ENCODE results near the gene TTC24. TPM values are rescaled to one million over a fixed set of nuclear protein-coding genes. Genes with fewer than 3 reads are reported as not detected.

TTC24 gene
- total RNA-seq, 6 donors from 2014 or later: 0.20 TPM; not detected in 5

DNA sequence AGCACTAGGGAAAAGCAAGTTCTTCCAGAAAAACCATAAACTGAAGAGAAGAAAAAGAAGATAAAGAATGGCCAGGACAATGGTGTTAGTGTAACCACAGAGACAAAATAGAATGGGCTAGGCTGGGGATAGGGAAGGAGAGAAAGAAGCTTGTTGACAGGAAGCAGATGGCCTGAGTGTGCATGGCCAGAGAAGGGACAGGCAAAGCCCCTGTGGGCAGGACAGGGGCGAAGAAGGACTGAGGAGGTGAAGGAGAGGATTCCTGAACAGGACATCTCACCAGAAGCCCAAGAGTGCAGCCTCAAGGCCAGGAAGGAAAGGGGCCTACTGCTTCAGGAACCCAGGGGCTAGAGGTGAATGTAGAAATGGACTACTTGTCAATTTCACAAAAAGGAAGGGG lies 36.5 kb upstream of the TTC24 start:
- Histone ChIP-seq H3K9me3 (no peaks in the 10 kb centered on the region), H3K4me3 (no peak overlapping the region), H3K4me1 (peaks cover 0 to 4% (median 0%) of the 10 kb centered on the region in 4 donors), H3K36me3 (no peaks in the 10 kb centered on the region), H3K27me3 (no peaks in the 10 kb centered on the region), H3K27ac (no peak overlapping the region)
- 76 to 79% methylated on average over 1 of the region's 1 CpG for WGBS, 2 donors
- ATAC-seq (ENCODE audit: low FRiP score in 2 of 2) (no peak), DNase-seq (no peak)
- TF ChIP-seq EP300 (IDR thresholded peaks at IDR 0.05) (no peak), POLR2AphosphoS5 (IDR thresholded peaks at IDR 0.05) (no peak), CTCF (IDR thresholded peaks at IDR 0.05) (no peak), POLR2A (IDR thresholded peaks at IDR 0.05) (no peak)

DNA sequence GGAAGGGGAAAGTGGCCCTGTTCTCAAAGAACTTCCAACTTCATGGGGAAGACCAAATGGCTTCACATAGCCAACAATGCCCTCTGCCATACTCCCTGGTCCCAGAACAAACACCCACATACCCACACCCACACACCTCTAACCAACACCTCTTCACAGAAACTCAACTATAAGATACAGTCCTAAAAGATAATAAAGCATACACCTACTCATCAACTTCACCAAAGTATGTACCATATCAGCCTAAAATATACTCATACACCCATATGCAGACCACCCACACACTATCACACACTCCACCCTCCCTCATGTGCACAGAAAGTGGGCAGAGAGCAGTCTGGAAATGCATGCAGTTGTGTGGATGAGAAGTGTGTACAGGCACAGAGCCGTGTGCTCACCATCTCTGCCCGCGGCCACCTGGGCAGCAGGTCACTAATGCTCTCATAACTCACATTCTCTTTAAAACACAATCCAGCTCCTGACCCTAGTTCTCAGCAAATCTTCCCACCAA lies 34.9 kb upstream of the TTC24 start:
- no peak overlapping the region for H3K4me3 ChIP-seq
- peaks cover 0 to 4% (median 0%) of the 10 kb centered on the region in 4 donors for H3K4me1 ChIP-seq
- WGBS, 2 donors: 92 to 96% methylated on average over 3 of the region's 3 CpGs
- H3K27ac ChIP-seq: no peak overlapping the region
- no peak for ATAC-seq (ENCODE audit: low FRiP score in 2 of 2)
- DNase-seq: no peak
- no peaks in the 10 kb centered on the region for H3K27me3 ChIP-seq
- TF ChIP-seq EP300 (IDR thresholded peaks at IDR 0.05) (no peak), CTCF (IDR thresholded peaks at IDR 0.05) (no peak), POLR2AphosphoS5 (IDR thresholded peaks at IDR 0.05) (no peak), POLR2A (IDR thresholded peaks at IDR 0.05) (no peak)
- no peaks in the 10 kb centered on the region for H3K9me3 ChIP-seq
- H3K36me3 ChIP-seq: no peaks in the 10 kb centered on the region

DNA sequence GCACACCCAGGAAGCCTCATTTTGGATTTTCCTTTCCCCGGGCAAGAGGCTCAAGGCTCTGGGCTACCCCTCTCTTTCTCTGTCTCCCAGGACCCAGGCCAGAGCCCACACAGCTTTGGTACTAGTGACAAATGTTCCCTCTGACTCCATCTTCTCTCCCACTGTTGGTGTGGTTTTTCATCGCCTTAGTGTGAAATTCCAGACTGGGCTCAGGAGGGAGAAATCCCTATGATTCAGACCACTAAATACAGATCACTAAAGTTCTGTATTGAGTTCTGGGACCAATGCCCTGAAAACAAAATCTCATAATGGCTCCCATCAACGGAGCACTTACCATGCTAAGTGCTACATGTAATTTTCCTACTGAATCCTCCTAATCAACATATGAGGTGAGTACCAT lies 33.3 kb upstream of the TTC24 start:
- Histone ChIP-seq H3K27ac (no peak overlapping the region), H3K4me1 (no peaks in the 10 kb centered on the region), H3K9me3 (no peaks in the 10 kb centered on the region), H3K27me3 (no peaks in the 10 kb centered on the region), H3K36me3 (no peaks in the 10 kb centered on the region), H3K4me3 (no peak overlapping the region)
- DNase-seq: no peak
- no peak for ATAC-seq (ENCODE audit: low FRiP score in 2 of 2)
- 93 to 98% methylated on average over 3 of the region's 3 CpGs for WGBS, 2 donors
- TF ChIP-seq POLR2AphosphoS5 (IDR thresholded peaks at IDR 0.05) (no peak), CTCF (IDR thresholded peaks at IDR 0.05) (no peak), EP300 (IDR thresholded peaks at IDR 0.05) (no peak), POLR2A (IDR thresholded peaks at IDR 0.05) (no peak)

GRCh38 chr1:156547434-156547833 lies 32.1 kb upstream of the TTC24 start:
- ATAC-seq (ENCODE audit: low FRiP score in 2 of 2) (no peak), DNase-seq (no peak)
- H3K4me1 ChIP-seq: no peaks in the 10 kb centered on the region
- no peaks in the 10 kb centered on the region for H3K27me3 ChIP-seq
- WGBS, 2 donors: 95 to 97% methylated on average over 4 of the region's 4 CpGs
- no peaks in the 10 kb centered on the region for H3K36me3 ChIP-seq
- no peak for TF ChIP-seq POLR2A (IDR thresholded peaks at IDR 0.05)
- TF ChIP-seq CTCF (IDR thresholded peaks at IDR 0.05): no peak
- TF ChIP-seq EP300 (IDR thresholded peaks at IDR 0.05): no peak
- TF ChIP-seq POLR2AphosphoS5 (IDR thresholded peaks at IDR 0.05): no peak
- no peak overlapping the region for H3K27ac ChIP-seq
- no peak overlapping the region for H3K4me3 ChIP-seq
- H3K9me3 ChIP-seq: no peaks in the 10 kb centered on the region

GRCh38 chr1:156547982-156548381 lies 31.5 kb upstream of the TTC24 start:
- TF ChIP-seq POLR2A (IDR thresholded peaks at IDR 0.05) (no peak), POLR2AphosphoS5 (IDR thresholded peaks at IDR 0.05) (no peak), CTCF (IDR thresholded peaks at IDR 0.05) (no peak), EP300 (IDR thresholded peaks at IDR 0.05) (no peak)
- no peaks in the 10 kb centered on the region for H3K4me1 ChIP-seq
- DNase-seq (no peak), ATAC-seq (ENCODE audit: low FRiP score in 2 of 2) (no peak)
- 89 to 98% methylated on average over 7 to 9 of the region's 9 CpGs for WGBS, 2 donors
- H3K36me3 ChIP-seq: no peaks in the 10 kb centered on the region
- H3K27ac ChIP-seq: no peak overlapping the region
- no peaks in the 10 kb centered on the region for H3K9me3 ChIP-seq
- H3K4me3 ChIP-seq: no peak overlapping the region
- no peaks in the 10 kb centered on the region for H3K27me3 ChIP-seq

Data from upper lobe of left lung (tissue), 6 donors.